Transverse colon (tissue), 4 donors: Measurements from ENCODE around the gene EPHB2. TPM values are rescaled to one million over a fixed set of nuclear protein-coding genes. Genes with fewer than 3 reads are reported as not detected.

Source experiments
- DNase-seq: peaks from one replicate; pipeline ENCODE4 v3.0.0-alpha.2; 2019
- H3K27ac ChIP-seq, 4 donors: fragments of 200-600 bp; sonication (generic); 2 replicates each; pipeline ENCODE4 v1.5.1; 2016 to 2018; ENCODE audit warnings: inconsistent platforms in 4 of 4
- H3K27me3 ChIP-seq: fragments of 200-600 bp; sonication (generic); 2 replicates; pipeline ENCODE4 v1.5.1; 2017; ENCODE audit warnings: inconsistent platforms
- H3K36me3 ChIP-seq, 4 donors: fragments of 200-600 bp; sonication (generic); 2 replicates each; pipeline ENCODE4 v1.5.1; 2017 to 2019; ENCODE audit warnings: inconsistent platforms in 4 of 4
- H3K4me1 ChIP-seq, 4 donors: fragments of 200-600 bp; sonication (generic); 2 replicates each; pipeline ENCODE4 v1.5.1; 2017 to 2020; ENCODE audit warnings: inconsistent platforms in 4 of 4
- H3K4me3 ChIP-seq, 4 donors: fragments of 200-600 bp; sonication (generic); 1 replicate in 1 of 4; 2 replicates in 3 of 4; pipeline versions ENCODE4 v1.5.1 to v1.6.1; 2017 to 2019; ENCODE audit warnings: inconsistent platforms in 4 of 4
- H3K9me3 ChIP-seq, 2 donors: fragments of 200-600 bp; sonication (generic); 2 replicates each; pipeline ENCODE4 v1.5.1; 2017 to 2019; ENCODE audit warnings: inconsistent platforms in 2 of 2
- EP300 ChIP-seq: sonication (generic); formaldehyde crosslinking; IDR thresholded peaks from one replicate; pipeline ENCODE4 v1.6.1; 2017; ENCODE audit warnings: antibody characterized with exemption, low read depth
- POLR2A ChIP-seq: fragments of 450-650 bp; IDR thresholded peaks from one replicate; pipeline ENCODE4 v1.6.1; 2016; ENCODE audit warnings: antibody characterized with exemption, mild to moderate bottlenecking, moderate library complexity
- POLR2AphosphoS5 ChIP-seq, 3 donors: sonication (generic); formaldehyde crosslinking; IDR thresholded peaks; one replicate each; pipeline ENCODE4 v1.6.1; 2016; ENCODE audit warnings: antibody characterized with exemption in 3 of 3
- WGBS, 2 donors: methylation state at CpG; one replicate each; pipeline ENCODE4 v1.1.5; 2018; ENCODE audit warnings: low coverage in 1 of 2; 5-methylcytosine and 5-hydroxymethylcytosine counted together
- in situ Hi-C, 4 donors: fragments of 200-750 bp; cut with MboI; loops; one replicate each; pipeline versions ENCODE4 v1.15.0 to v1.15.1; 2017; ENCODE audit warnings: low sequenced_read_pairs in 3 of 4, low pct_ligation_motif_present in 1 of 4, low pct_unique_long_range_greater_than_20kb in 1 of 4
- intact Hi-C: fragments of 100-400 bp; cut with DNase I; formaldehyde crosslinking; loops from one replicate; pipeline ENCODE4 v1.15.1; 2023; ENCODE audit warnings: low total_unique reads
- total RNA-seq, 4 donors: library from RNA; depleted of rRNA; stranded (reverse); fragments of >200 nt; gene quantifications; one replicate each; pipeline ENCODE4 v1.1.0, GENCODE V29; 2016
- TF ChIP-seq, protein P1 (sequence below), 5 experiments: fragments of 200-600 bp in 3 of 5; fragments of 450-650 bp in 2 of 5; sonication (generic) in 3 of 5; IDR thresholded peaks; 1 replicate in 2 of 5; 2 replicates in 3 of 5; pipeline ENCODE4 v1.5.1; 2016 to 2017; ENCODE audit warnings: antibody characterized with exemption in 5 of 5, inconsistent platforms in 3 of 5, mild to moderate bottlenecking in 2 of 5, moderate library complexity in 1 of 5

EPHB2 gene
- total RNA-seq, 4 donors from 2014 or later, result 3.0 to 152 (median 27.9) TPM

DNA sequence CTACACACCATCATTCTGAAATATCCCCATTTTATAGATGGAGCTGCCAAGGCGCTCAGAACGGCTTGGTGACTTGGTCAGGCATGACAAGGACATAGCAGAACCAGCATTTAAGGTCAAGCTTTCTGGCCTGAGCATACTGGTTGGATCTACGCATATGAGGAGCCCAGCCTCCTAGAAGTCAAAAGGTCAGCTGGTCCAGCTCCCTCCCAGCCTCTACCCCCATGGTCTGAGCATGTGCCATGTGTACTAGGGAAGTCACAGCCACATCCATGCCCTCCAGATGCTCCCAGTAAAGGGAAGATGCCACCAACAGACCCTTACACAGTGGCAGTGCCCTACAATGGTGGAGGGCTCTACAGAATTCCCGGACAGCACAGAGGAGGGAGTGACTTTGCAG, 96.7 kb downstream of the EPHB2 start:
- DNase-seq, result no peak
- Histone ChIP-seq H3K27ac (no peak overlapping the region), H3K36me3 (no peaks in the 10 kb centered on the region), H3K4me3 (no peak overlapping the region), H3K4me1 (peaks cover 0 to 16% (median 6%) of the 10 kb centered on the region in 4 donors), H3K27me3 (no peaks in the 10 kb centered on the region), H3K9me3 (no peaks in the 10 kb centered on the region)
- in situ Hi-C loops, result no loop called here
- no peak for TF ChIP-seq POLR2A
- no peak for TF ChIP-seq EP300
- no peak for TF ChIP-seq POLR2AphosphoS5 (IDR thresholded peaks at IDR 0.05)
- TF ChIP-seq, protein P1, sequence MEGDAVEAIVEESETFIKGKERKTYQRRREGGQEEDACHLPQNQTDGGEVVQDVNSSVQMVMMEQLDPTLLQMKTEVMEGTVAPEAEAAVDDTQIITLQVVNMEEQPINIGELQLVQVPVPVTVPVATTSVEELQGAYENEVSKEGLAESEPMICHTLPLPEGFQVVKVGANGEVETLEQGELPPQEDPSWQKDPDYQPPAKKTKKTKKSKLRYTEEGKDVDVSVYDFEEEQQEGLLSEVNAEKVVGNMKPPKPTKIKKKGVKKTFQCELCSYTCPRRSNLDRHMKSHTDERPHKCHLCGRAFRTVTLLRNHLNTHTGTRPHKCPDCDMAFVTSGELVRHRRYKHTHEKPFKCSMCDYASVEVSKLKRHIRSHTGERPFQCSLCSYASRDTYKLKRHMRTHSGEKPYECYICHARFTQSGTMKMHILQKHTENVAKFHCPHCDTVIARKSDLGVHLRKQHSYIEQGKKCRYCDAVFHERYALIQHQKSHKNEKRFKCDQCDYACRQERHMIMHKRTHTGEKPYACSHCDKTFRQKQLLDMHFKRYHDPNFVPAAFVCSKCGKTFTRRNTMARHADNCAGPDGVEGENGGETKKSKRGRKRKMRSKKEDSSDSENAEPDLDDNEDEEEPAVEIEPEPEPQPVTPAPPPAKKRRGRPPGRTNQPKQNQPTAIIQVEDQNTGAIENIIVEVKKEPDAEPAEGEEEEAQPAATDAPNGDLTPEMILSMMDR (IDR thresholded peaks at IDR 0.05), result no peak
- intact Hi-C loops, result no loop called here
- 87% methylated on average over 4 of the region's 4 CpGs; no CpG with 5 or more reads in 1 of the 2 donors for WGBS, 2 donors

DNA sequence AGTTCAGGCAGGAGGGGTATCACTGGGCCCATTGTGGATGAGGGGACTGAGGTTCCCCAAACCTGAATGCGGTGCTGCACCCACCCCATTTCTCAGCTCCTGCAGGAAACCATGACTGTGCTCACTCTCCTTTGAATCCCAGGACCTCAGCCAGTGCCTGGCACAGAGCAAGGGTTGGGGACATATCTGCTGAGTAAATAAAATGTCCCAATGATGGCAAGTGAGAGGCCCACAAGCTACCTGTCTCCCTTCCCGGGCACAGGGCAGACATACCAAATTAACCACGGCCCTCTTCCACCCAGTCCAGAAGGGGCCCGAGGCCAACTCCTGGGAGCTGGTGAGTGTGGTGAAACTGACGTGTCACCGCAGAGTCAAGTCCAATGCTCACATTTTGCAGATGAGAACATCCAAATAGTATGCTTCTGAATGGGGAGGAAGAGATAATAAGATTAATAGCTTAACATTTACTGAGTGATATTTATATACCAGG, 97.6 kb downstream of the EPHB2 start:
- in situ Hi-C loops, result no loop called here
- H3K4me3 ChIP-seq, result no peak overlapping the region
- H3K9me3 ChIP-seq, result no peaks in the 10 kb centered on the region
- DNase-seq, result no peak
- WGBS, 2 donors, result 70 to 80% methylated on average over 1 to 6 of the region's 6 CpGs
- peak overlapping the region; percentile 42 to 71 (median 62) for H3K27ac ChIP-seq
- peaks cover 0 to 16% (median 6%) of the 10 kb centered on the region in 4 donors for H3K4me1 ChIP-seq
- TF ChIP-seq POLR2A (no peak), EP300 (no peak)
- no peaks in the 10 kb centered on the region for H3K36me3 ChIP-seq
- H3K27me3 ChIP-seq, result no peaks in the 10 kb centered on the region
- intact Hi-C loops, result no loop called here

DNA sequence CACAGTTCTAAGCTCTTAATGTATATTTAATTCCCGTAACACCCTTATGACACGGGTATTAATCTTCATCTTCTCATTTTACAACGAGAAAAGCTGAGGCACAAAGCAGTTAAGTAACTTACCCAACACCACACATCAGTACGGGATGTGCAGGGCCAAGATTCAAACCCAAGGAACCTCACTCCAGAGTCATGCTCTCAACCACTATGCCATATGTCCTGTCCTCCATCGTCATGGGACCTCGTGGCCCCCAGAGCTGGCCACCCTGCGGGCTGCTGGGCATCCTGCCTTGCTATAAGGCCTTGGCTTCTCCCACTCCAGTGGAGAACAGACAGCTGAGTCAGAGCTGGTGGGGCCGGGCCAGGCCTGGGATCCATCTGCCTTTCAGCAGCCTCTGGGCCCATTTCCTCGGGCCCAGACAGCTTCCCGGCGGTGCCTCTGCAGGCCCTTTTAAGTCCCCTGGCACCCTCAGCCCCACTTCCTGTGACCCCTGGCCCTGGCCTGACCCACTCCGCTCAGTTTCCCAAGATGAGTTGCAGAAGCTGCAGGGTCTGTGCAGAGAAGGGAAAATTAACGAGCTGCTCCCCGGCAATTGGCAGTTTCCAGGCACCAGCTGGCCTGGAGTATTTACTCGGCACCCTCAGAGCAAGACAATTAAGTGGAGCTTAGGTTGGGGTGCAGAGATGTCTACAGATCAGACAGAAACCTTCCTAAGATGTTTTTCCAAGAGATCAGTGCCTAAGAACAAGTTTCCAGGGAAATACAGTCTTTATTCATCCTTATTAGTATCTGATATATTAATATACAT, 98.2 kb downstream of the EPHB2 start:
- intact Hi-C loops (no loop called here), in situ Hi-C loops (no loop called here)
- TF ChIP-seq POLR2A, result no peak
- TF ChIP-seq POLR2AphosphoS5 (IDR thresholded peaks at IDR 0.05), result peak in 2 of 3 donors; percentile 19 to 50
- Histone ChIP-seq H3K27ac (peak overlapping the region; percentile 42 to 71 (median 62)), H3K27me3 (no peaks in the 10 kb centered on the region), H3K9me3 (no peaks in the 10 kb centered on the region), H3K4me3 (no peak overlapping the region), H3K4me1 (peaks cover 0 to 16% (median 6%) of the 10 kb centered on the region in 4 donors), H3K36me3 (no peaks in the 10 kb centered on the region)
- 60 to 68% methylated on average over 2 to 15 of the region's 15 CpGs for WGBS, 2 donors
- no peak for DNase-seq

DNA sequence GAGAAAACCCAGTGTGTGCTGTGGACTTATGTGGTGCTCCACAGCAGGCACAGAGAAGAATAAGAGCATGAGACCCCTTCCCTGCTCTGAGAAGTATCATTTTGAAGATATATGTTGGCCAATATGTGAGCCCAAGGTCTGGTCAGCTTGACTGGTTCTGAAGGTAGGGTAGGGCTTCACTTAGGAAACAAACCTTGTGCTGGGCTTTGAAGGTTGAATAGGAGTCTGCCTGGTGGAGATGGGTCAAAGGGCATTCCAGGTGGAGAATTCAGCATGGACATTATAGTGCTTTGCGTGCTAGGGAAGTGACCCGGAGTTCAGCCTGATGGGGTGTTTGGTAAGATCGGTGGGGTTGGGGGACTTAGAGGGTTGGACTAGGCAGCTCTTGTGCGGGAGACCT, 99.1 kb downstream of the EPHB2 start:
- Histone ChIP-seq H3K4me1 (peaks cover 0 to 17% (median 6%) of the 10 kb centered on the region in 4 donors), H3K9me3 (no peaks in the 10 kb centered on the region), H3K4me3 (no peak overlapping the region), H3K36me3 (no peaks in the 10 kb centered on the region), H3K27me3 (no peaks in the 10 kb centered on the region), H3K27ac (peak overlapping the region in 2 of 4 donors; percentile 62 to 71)
- 97 to 100% methylated on average over 1 to 4 of the region's 4 CpGs for WGBS, 2 donors
- TF ChIP-seq EP300 (no peak), POLR2A (no peak), POLR2AphosphoS5 (IDR thresholded peaks at IDR 0.05) (no peak)
- TF ChIP-seq, protein P1 (IDR thresholded peaks at IDR 0.05), result no peak
- intact Hi-C loops (no loop called here), in situ Hi-C loops (no loop called here)
- no peak for DNase-seq

DNA sequence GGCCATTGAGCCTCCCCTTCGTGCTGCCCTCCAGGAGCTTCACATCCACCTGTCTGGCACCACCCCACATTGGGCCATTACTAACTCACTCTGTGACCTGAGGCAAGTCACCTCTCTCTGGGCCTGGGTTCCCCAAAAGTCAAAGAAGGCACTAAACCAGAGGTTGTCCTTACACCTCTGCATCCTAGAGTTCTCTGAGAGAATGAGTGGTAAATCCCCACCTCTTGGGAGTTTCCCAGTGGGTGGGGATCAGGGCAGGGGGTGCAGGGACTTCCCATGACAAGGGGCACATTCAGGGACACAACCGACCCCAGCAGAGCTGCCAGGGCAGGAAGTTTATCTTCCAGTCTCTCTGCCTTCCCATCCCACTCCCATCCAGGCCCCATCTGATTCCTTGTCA, 99.7 kb downstream of the EPHB2 start:
- in situ Hi-C loops (no loop called here), intact Hi-C loops (no loop called here)
- H3K27me3 ChIP-seq, result no peaks in the 10 kb centered on the region
- WGBS, 2 donors, result 50 to 62% methylated on average over 1 to 2 of the region's 2 CpGs
- no peak for DNase-seq
- H3K9me3 ChIP-seq, result no peaks in the 10 kb centered on the region
- H3K4me3 ChIP-seq, result no peak overlapping the region
- peaks cover 0 to 23% (median 6%) of the 10 kb centered on the region in 4 donors for H3K4me1 ChIP-seq
- H3K36me3 ChIP-seq, result no peaks in the 10 kb centered on the region
- no peak for TF ChIP-seq EP300
- no peak for TF ChIP-seq POLR2A
- TF ChIP-seq, protein P1 (IDR thresholded peaks at IDR 0.05), result no peak
- TF ChIP-seq POLR2AphosphoS5 (IDR thresholded peaks at IDR 0.05), result no peak
- no peak overlapping the region for H3K27ac ChIP-seq
